OCI-LY7 (cell line): ENCODE results near the gene CD2AP. TPM values are rescaled to one million over a fixed set of nuclear protein-coding genes. Genes with fewer than 3 reads are reported as not detected.

Experiments used
- BruUV-seq: library from RNA; stranded (reverse); fragments of 400-500 nt; replicated peaks from 2 replicates; lab custom pipeline; 2021; lab: Mats Ljungman, UMichigan
- CTCF ChIA-PET: fragments of 300-600 bp; sonication (Branson Sonifier 250); formaldehyde crosslinking; loops from one replicate; lab custom pipeline; 2022; ENCODE audit warnings: antibody characterized with exemption; ENCODE audit not compliant: unreplicated experiment; lab: Charles Lee
- POLR2A ChIA-PET: fragments of 300-600 bp; sonication (Branson Sonifier 250); formaldehyde crosslinking; loops from one replicate; lab custom pipeline; 2022; ENCODE audit warnings: antibody characterized with exemption; lab: Charles Lee
- DNase-seq: peaks from one replicate; pipeline ENCODE4 v3.0.0-alpha.2; 2015; ENCODE audit warnings: low spot score
- H2AFZ ChIP-seq: fragments of 200-600 bp; sonication (generic), shearing (Covaris generic); 2 replicates; pipeline ENCODE4 v1.6.1; 2014; ENCODE audit warnings: mild to moderate bottlenecking, antibody characterized with exemption, low read length, moderate library complexity
- H3K27ac ChIP-seq: fragments of 200-600 bp; sonication (generic); 2 replicates; pipeline ENCODE4 v1.5.1; 2014; ENCODE audit warnings: mixed run types, low read depth, mild to moderate bottlenecking, moderate library complexity, low read length, inconsistent platforms; ENCODE audit not compliant: poor library complexity, severe bottlenecking
- H3K36me3 ChIP-seq: fragments of 200-600 bp; sonication (generic); 2 replicates; pipeline ENCODE4 v1.6.1; 2014; ENCODE audit warnings: mild to moderate bottlenecking, antibody characterized with exemption, low read length, moderate library complexity, mixed read lengths; ENCODE audit not compliant: insufficient read depth
- H3K4me1 ChIP-seq: fragments of 200-600 bp; sonication (generic); 2 replicates; pipeline ENCODE4 v1.5.1; 2014; ENCODE audit warnings: mild to moderate bottlenecking, low read length; ENCODE audit not compliant: insufficient read depth, poor library complexity, severe bottlenecking
- H3K4me2 ChIP-seq: fragments of 200-600 bp; sonication (generic); 2 replicates; pipeline ENCODE4 v1.6.1; 2014; ENCODE audit warnings: mild to moderate bottlenecking, low read length
- H3K4me3 ChIP-seq: fragments of 200-600 bp; sonication (generic); 2 replicates; pipeline ENCODE4 v1.5.1; 2014; ENCODE audit warnings: mild to moderate bottlenecking, low read depth, low read length; ENCODE audit not compliant: poor library complexity, severe bottlenecking
- H3K79me2 ChIP-seq: fragments of 200-600 bp; sonication (generic); 2 replicates; pipeline ENCODE4 v1.6.1; 2016; ENCODE audit warnings: low read depth, mild to moderate bottlenecking, low read length, moderate library complexity, mixed read lengths; ENCODE audit not compliant: insufficient read depth
- H3K9me2 ChIP-seq: fragments of 200-600 bp; sonication (generic); 2 replicates; pipeline ENCODE4 v1.6.1; 2016; ENCODE audit warnings: mild to moderate bottlenecking, low read length, mixed read lengths; ENCODE audit not compliant: insufficient read depth
- H3K9me3 ChIP-seq: fragments of 200-600 bp; sonication (generic); 2 replicates; pipeline ENCODE4 v1.6.1; 2014; ENCODE audit warnings: mild to moderate bottlenecking, mixed run types, low read length, mixed read lengths
- H4K20me1 ChIP-seq: fragments of 200-600 bp; sonication (generic); 2 replicates; pipeline ENCODE4 v1.6.1; 2014; ENCODE audit warnings: mild to moderate bottlenecking, antibody characterized with exemption, low read length, moderate library complexity, mixed read lengths; ENCODE audit not compliant: insufficient read depth
- CTCF ChIP-seq: fragments of 200-600 bp; sonication (generic); conservative IDR thresholded peaks from 2 replicates; pipeline ENCODE4 v1.5.1; 2014; ENCODE audit warnings: mild to moderate bottlenecking, antibody characterized with exemption, low read length, moderate library complexity, mixed read lengths
- EZH2phosphoT487 ChIP-seq: fragments of 200-600 bp; sonication (generic); IDR thresholded peaks from 2 replicates; pipeline ENCODE4 v1.6.1; 2018; ENCODE audit warnings: low read depth, borderline replicate concordance, mild to moderate bottlenecking, mixed run types, antibody characterized with exemption, low read length, moderate library complexity, mixed read lengths
- intact Hi-C: fragments of 100-400 bp; cut with micrococcal nuclease; formaldehyde crosslinking; loops from one replicate; pipeline ENCODE4 v1.10.0; 2022; ENCODE audit not compliant: unreplicated experiment
- total RNA-seq, 2 experiments: library from RNA; depleted of rRNA in 1 of 2; stranded (reverse); fragments of >200 nt in 1 of 2; shearing (Covaris generic) in 1 of 2; gene quantifications; 2 replicates each; pipeline ENCODE4 v1.2.3, GENCODE V29; 2014 to 2022

The CD2AP gene
- total RNA-seq, 2 experiments from 2014 or later = 26.6 to 58.0 TPM

- Histone ChIP-seq H2AFZ (no peak overlapping the region), H3K27ac (no peak overlapping the region), H3K4me1 (peaks cover 11% of the 10 kb centered on the region), H3K9me2 (no peaks in the 10 kb centered on the region), H3K4me2 (no peak overlapping the region), H3K4me3 (no peak overlapping the region), H3K36me3 (peaks cover 95% of the 10 kb centered on the region), H3K79me2 (no peaks in the 10 kb centered on the region), H3K9me3 (no peaks in the 10 kb centered on the region), H4K20me1 (no peaks in the 10 kb centered on the region)
- DNase-seq = peak; percentile 44
- TF ChIP-seq CTCF = no peak
- TF ChIP-seq EZH2phosphoT487 = no peak
- ChIA-PET CTCF (interaction anchor here (0.6 kb wide), 1 partner anchor 28 kb away, joined by 3 read pairs; no protein-coding TSS in a partner anchor), POLR2A (interaction anchor here (0.6 kb wide), 1 partner anchor 20 kb away, joined by 3 read pairs; no protein-coding TSS in a partner anchor)
- intact Hi-C loops = no loop called here
- BruUV-seq = no TSS peak
Observed at GRCh38 chr6:47581591-47581990, 104.0 kb downstream of the CD2AP start.

GRCh38 chr6:47587493-47587892 lies 109.9 kb downstream of the CD2AP start:
- BruUV-seq = no TSS peak

More at GRCh38 chr6:47587493-47587892, 109.9 kb downstream of the CD2AP start:
- H3K4me1 ChIP-seq = no peaks in the 10 kb centered on the region
- H3K36me3 ChIP-seq = peaks cover 96% of the 10 kb centered on the region
- no peak for DNase-seq
- H3K9me3 ChIP-seq = no peaks in the 10 kb centered on the region
- ChIA-PET CTCF (no interaction called here), POLR2A (interaction anchor here (0.7 to 1.2 kb wide), 2 partner anchors 10 to 180 kb away, joined by 3 read pairs; no protein-coding TSS in a partner anchor)
- H4K20me1 ChIP-seq = no peaks in the 10 kb centered on the region
- H3K4me2 ChIP-seq = no peak overlapping the region
- no peak overlapping the region for H2AFZ ChIP-seq
- no peak overlapping the region for H3K4me3 ChIP-seq
- TF ChIP-seq EZH2phosphoT487 (no peak), CTCF (no peak)
- no peak overlapping the region for H3K27ac ChIP-seq
- no peaks in the 10 kb centered on the region for H3K9me2 ChIP-seq
- intact Hi-C loops = no loop called here
- no peaks in the 10 kb centered on the region for H3K79me2 ChIP-seq
